Measurements from ENCODE around the gene TCL1A.
"Not testable (repeated sequence)": the region's sequence is repeated elsewhere in the genome, so short reads cannot be mapped to it uniquely, and the experiment has no call there.

Gene TCL1A

GRCh38 chr14:95713596-95714371 lies at the start of gene TCL1A:
TCL1A (minus strand) TSS chr14:95714125; CDS start chr14:95714066, 59 bp downstream.
- TF ChIP-seq CTCF (IDR thresholded peaks at IDR 0.05; ENCODE audit: extremely low read depth, insufficient read depth, missing control alignments) = peak; percentile 72
- in situ Hi-C loops (cut with MboI; ENCODE audit: low pct_unique_long_range_greater_than_20kb, low sequenced_read_pairs, unreplicated experiment) = no loop called here
- DNase-seq (ENCODE audit: low spot score) = peak; percentile 86

GRCh38 chr14:95763032-95763431 lies 49.1 kb upstream of the TCL1A start:
- in situ Hi-C loops (cut with MboI; ENCODE audit: low pct_unique_long_range_greater_than_20kb, low sequenced_read_pairs, unreplicated experiment) = not testable (repeated sequence)

GRCh38 chr14:95761436-95761835 lies 47.5 kb upstream of the TCL1A start:
- in situ Hi-C loops (cut with MboI; ENCODE audit: low pct_unique_long_range_greater_than_20kb, low sequenced_read_pairs, unreplicated experiment) = no loop called here
- no peak for DNase-seq (ENCODE audit: low spot score)
- TF ChIP-seq CTCF (IDR thresholded peaks at IDR 0.05; ENCODE audit: extremely low read depth, insufficient read depth, missing control alignments) = no peak

More at GRCh38 chr14:95763032-95763431, 49.1 kb upstream of the TCL1A start:
- DNase-seq (ENCODE audit: low spot score) = not testable (repeated sequence)

- in situ Hi-C loops (cut with MboI; ENCODE audit: low pct_unique_long_range_greater_than_20kb, low sequenced_read_pairs, unreplicated experiment) = no loop called here
- TF ChIP-seq CTCF (IDR thresholded peaks at IDR 0.05; ENCODE audit: extremely low read depth, insufficient read depth, missing control alignments) = no peak
- no peak for DNase-seq (ENCODE audit: low spot score)
Measured at GRCh38 chr14:95760596-95760995, 46.7 kb upstream of the TCL1A start.

GRCh38 chr14:95759941-95760340 lies 46.0 kb upstream of the TCL1A start:
- in situ Hi-C loops (cut with MboI; ENCODE audit: low pct_unique_long_range_greater_than_20kb, low sequenced_read_pairs, unreplicated experiment) = no loop called here
- no peak for DNase-seq (ENCODE audit: low spot score)
- no peak for TF ChIP-seq CTCF (IDR thresholded peaks at IDR 0.05; ENCODE audit: extremely low read depth, insufficient read depth, missing control alignments)

- in situ Hi-C loops (cut with MboI; ENCODE audit: low pct_unique_long_range_greater_than_20kb, low sequenced_read_pairs, unreplicated experiment) = no loop called here
- no peak for DNase-seq (ENCODE audit: low spot score)
- no peak for TF ChIP-seq CTCF (IDR thresholded peaks at IDR 0.05; ENCODE audit: extremely low read depth, insufficient read depth, missing control alignments)
Measured at GRCh38 chr14:95758331-95758730, 44.4 kb upstream of the TCL1A start.

- DNase-seq (ENCODE audit: low spot score) = no peak
- in situ Hi-C loops (cut with MboI; ENCODE audit: low pct_unique_long_range_greater_than_20kb, low sequenced_read_pairs, unreplicated experiment) = no loop called here
- TF ChIP-seq CTCF (IDR thresholded peaks at IDR 0.05; ENCODE audit: extremely low read depth, insufficient read depth, missing control alignments) = no peak
Measured at GRCh38 chr14:95756751-95757150, 42.8 kb upstream of the TCL1A start.
